CD4-positive, alpha-beta T cell (primary cell): Measurements from ENCODE around the gene LRP1B. TPM values are rescaled to one million over a fixed set of nuclear protein-coding genes. Genes with fewer than 3 reads are reported as not detected.

Experiments used
- ATAC-seq: fragments of 200-7000 bp; cut with Tn5 transposase; one replicate; pipeline ENCODE4 v1.10.0; 2022; ENCODE audit warnings: mild to moderate bottlenecking; ENCODE audit not compliant: poor library complexity
- CTCF ChIA-PET: fragments of 350-600 bp; sonication (Branson Sonifier 250); formaldehyde crosslinking; loops from one replicate; lab custom pipeline; 2021; ENCODE audit warnings: antibody characterized with exemption, inconsistent platforms; lab: Charles Lee
- POLR2A ChIA-PET: fragments of 350-600 bp; sonication (Branson Sonifier 250); formaldehyde crosslinking; loops from one replicate; lab custom pipeline; 2021; ENCODE audit warnings: antibody characterized with exemption, inconsistent platforms; lab: Charles Lee
- DNase-seq, 14 experiments: peaks; one replicate each; pipeline ENCODE4 v3.0.0-alpha.2; 2013 to 2020; ENCODE audit warnings: mixed read lengths in 2 of 14
- H3K27ac ChIP-seq, 2 donors: one replicate each; pipeline versions ENCODE4 v1.5.1 to v1.7.0; 2013; ENCODE audit warnings: low read length in 2 of 2, low read depth in 1 of 2, mild to moderate bottlenecking in 1 of 2
- H3K27me3 ChIP-seq, 2 experiments: 1 replicate in 1 of 2; 2 replicates in 1 of 2; pipeline versions ENCODE4 v1.6.1 to v1.7.0; 2013; ENCODE audit warnings: low read length in 2 of 2, control low read depth in 1 of 2, mild to moderate bottlenecking in 1 of 2, moderate library complexity in 1 of 2; ENCODE audit not compliant: insufficient read depth in 2 of 2, control insufficient read depth in 1 of 2
- H3K36me3 ChIP-seq: one replicate; pipeline ENCODE4 v1.6.1; 2013; ENCODE audit warnings: low read length, control low read depth; ENCODE audit not compliant: insufficient read depth
- H3K4me1 ChIP-seq: one replicate; pipeline ENCODE4 v1.6.1; 2013; ENCODE audit warnings: low read length, control low read depth; ENCODE audit not compliant: insufficient read depth
- H3K4me3 ChIP-seq: one replicate; pipeline ENCODE4 v1.5.1; 2013; ENCODE audit warnings: mild to moderate bottlenecking, low read length, moderate library complexity
- H3K9me3 ChIP-seq, 2 experiments: 1 replicate in 1 of 2; 2 replicates in 1 of 2; pipeline versions ENCODE4 v1.6.1 to v1.7.0; 2013; ENCODE audit warnings: low read length in 2 of 2, mild to moderate bottlenecking in 2 of 2, control low read depth in 1 of 2, moderate library complexity in 1 of 2; ENCODE audit not compliant: control insufficient read depth in 1 of 2, insufficient read depth in 1 of 2
- H3K27ac Mint-ChIP-seq: one replicate; pipeline ENCODE4 v1.8.0; 2020; ENCODE audit warnings: mixed read lengths
- H3K27me3 Mint-ChIP-seq: one replicate; pipeline ENCODE4 v1.8.0; 2021; ENCODE audit warnings: mixed read lengths
- H3K36me3 Mint-ChIP-seq: one replicate; pipeline ENCODE4 v1.8.0; 2021; ENCODE audit warnings: low read depth, mixed read lengths
- H3K4me1 Mint-ChIP-seq: one replicate; pipeline ENCODE4 v1.8.0; 2021; ENCODE audit warnings: low read depth, mixed read lengths
- H3K4me3 Mint-ChIP-seq: one replicate; pipeline ENCODE4 v1.8.0; 2020; ENCODE audit warnings: mild to moderate bottlenecking, mixed read lengths
- H3K9me3 Mint-ChIP-seq: one replicate; pipeline ENCODE4 v1.8.0; 2020; ENCODE audit warnings: mixed read lengths
- CTCF ChIP-seq: fragments of 200-600 bp; IDR thresholded peaks from one replicate; pipeline ENCODE4 v1.8.0; 2022; ENCODE audit warnings: antibody characterized with exemption, mild to moderate bottlenecking
- intact Hi-C, 2 experiments: fragments of 100-400 bp; cut with DNase I in 1 of 2; cut with micrococcal nuclease in 1 of 2; formaldehyde crosslinking; loops; one replicate each; pipeline versions ENCODE4 v1.15.1 to v1.9.0; 2023 to 2025; cut with DNase I, micrococcal nuclease
- total RNA-seq, 174 experiments: library from RNA in 2 of 174; stranded (reverse) in 2 of 174; gene quantifications; one replicate each; pipeline ENCODE4 v1.2.3 and lab custom pipeline; 2021 to 2026

LRP1B gene
- total RNA-seq, 2 experiments from 2014 or later: not detected

- no peaks in the 10 kb centered on the region for H3K27me3 Mint-ChIP-seq
- Histone ChIP-seq H3K36me3 (no peaks in the 10 kb centered on the region), H3K9me3 (peaks cover 0 to 13% of the 10 kb centered on the region in 2 experiments), H3K4me3 (no peak overlapping the region), H3K27me3 (no peaks in the 10 kb centered on the region), H3K27ac (no peak overlapping the region), H3K4me1 (no peaks in the 10 kb centered on the region)
- no peak overlapping the region for H3K4me3 Mint-ChIP-seq
- H3K9me3 Mint-ChIP-seq: peaks cover 13% of the 10 kb centered on the region
- TF ChIP-seq CTCF: no peak
- POLR2A ChIA-PET: no interaction called here
- H3K36me3 Mint-ChIP-seq: no peaks in the 10 kb centered on the region
- H3K4me1 Mint-ChIP-seq: no peaks in the 10 kb centered on the region
- ATAC-seq (no peak), DNase-seq (no peak)
- intact Hi-C loops: no loop called here
- CTCF ChIA-PET: no interaction called here
- no peak overlapping the region for H3K27ac Mint-ChIP-seq
Measured at GRCh38 chr2:141586985-141587384, 543.8 kb downstream of the LRP1B start.

DNA sequence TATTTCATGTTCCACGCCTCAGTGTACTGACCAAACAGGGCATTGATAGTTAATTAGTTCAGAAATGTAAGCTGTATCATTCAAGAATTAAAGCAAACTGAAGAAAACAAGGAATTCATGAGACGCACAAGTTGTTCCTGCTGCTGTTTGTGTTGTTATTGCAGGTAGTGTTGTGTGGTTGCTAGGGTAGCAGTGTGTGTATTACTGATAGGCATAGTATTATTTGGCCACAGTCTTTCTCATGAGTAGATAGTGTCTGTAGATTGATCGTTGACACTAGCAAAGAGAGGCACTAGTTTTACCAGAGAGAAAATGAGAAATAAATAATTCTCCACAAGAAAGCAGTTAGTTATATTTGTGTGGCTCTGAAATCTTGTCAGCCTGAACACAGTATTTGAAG lies 548.6 kb downstream of the LRP1B start:
- ChIA-PET CTCF (no interaction called here), POLR2A (no interaction called here)
- Mint-ChIP-seq H3K4me3 (no peak overlapping the region), H3K27ac (no peak overlapping the region), H3K9me3 (peaks cover 14% of the 10 kb centered on the region), H3K36me3 (no peaks in the 10 kb centered on the region), H3K27me3 (no peaks in the 10 kb centered on the region), H3K4me1 (no peaks in the 10 kb centered on the region)
- Histone ChIP-seq H3K27me3 (no peaks in the 10 kb centered on the region), H3K9me3 (peaks cover 0 to 13% of the 10 kb centered on the region in 2 experiments), H3K4me3 (no peak overlapping the region), H3K4me1 (no peaks in the 10 kb centered on the region), H3K36me3 (no peaks in the 10 kb centered on the region), H3K27ac (no peak overlapping the region)
- no peak for ATAC-seq
- no peak for TF ChIP-seq CTCF
- intact Hi-C loops: no loop called here
- DNase-seq: no peak

GRCh38 chr2:141579071-141579470 lies 551.7 kb downstream of the LRP1B start:
- intact Hi-C loops: no loop called here
- DNase-seq (no peak), ATAC-seq (no peak)
- Histone ChIP-seq H3K4me3 (no peak overlapping the region), H3K27ac (no peak overlapping the region), H3K36me3 (no peaks in the 10 kb centered on the region), H3K27me3 (no peaks in the 10 kb centered on the region), H3K4me1 (no peaks in the 10 kb centered on the region), H3K9me3 (peaks cover 0 to 8% of the 10 kb centered on the region in 2 experiments)
- no peaks in the 10 kb centered on the region for H3K27me3 Mint-ChIP-seq
- POLR2A ChIA-PET: no interaction called here
- no peak overlapping the region for H3K4me3 Mint-ChIP-seq
- peaks cover 17% of the 10 kb centered on the region for H3K9me3 Mint-ChIP-seq
- H3K4me1 Mint-ChIP-seq: no peaks in the 10 kb centered on the region
- no peak for TF ChIP-seq CTCF
- no peaks in the 10 kb centered on the region for H3K36me3 Mint-ChIP-seq
- CTCF ChIA-PET: no interaction called here
- no peak overlapping the region for H3K27ac Mint-ChIP-seq
